ENCODE results near the gene RALGAPA1.
"Not testable (repeated sequence)": the region's sequence is repeated elsewhere in the genome, so short reads cannot be mapped to it uniquely, and the experiment has no call there.

The RALGAPA1 gene

DNA sequence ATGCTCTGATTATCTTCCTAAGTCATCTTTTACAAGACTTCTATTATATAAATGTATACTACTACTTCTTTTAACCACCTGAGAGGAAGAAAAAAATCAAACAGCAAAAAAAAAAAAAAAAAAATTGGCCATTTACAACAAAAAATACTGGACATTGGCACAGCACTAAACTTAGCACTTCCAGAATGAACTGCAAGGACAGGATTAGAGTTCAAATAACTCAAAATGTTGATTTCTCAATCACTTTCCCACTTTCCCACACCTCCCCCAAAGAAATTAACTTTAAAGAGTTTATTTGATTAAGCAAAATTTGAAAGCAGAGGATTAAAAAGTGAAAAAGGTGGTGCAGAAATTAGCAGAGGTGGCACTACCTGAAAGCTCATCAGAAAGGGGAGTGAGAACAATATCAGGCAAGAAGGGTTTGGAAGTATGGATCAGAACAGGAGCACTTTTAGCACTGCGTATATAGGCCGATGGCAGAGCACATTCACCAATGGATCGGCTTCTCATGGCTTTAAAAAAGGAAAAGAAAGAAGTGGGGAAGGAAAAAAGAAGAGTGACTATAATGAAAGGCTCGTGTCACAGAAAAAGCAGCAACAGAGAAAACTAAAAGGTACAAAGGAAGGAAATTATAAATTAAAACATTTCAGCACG lies 109.2 kb downstream of the RALGAPA1 start:
- DNase-seq (ENCODE audit: low read depth in 2 of 2) = no peak

GRCh38 chr14:35696575-35696974 lies 112.5 kb downstream of the RALGAPA1 start:
- DNase-seq (ENCODE audit: low read depth in 2 of 2) = no peak

DNA sequence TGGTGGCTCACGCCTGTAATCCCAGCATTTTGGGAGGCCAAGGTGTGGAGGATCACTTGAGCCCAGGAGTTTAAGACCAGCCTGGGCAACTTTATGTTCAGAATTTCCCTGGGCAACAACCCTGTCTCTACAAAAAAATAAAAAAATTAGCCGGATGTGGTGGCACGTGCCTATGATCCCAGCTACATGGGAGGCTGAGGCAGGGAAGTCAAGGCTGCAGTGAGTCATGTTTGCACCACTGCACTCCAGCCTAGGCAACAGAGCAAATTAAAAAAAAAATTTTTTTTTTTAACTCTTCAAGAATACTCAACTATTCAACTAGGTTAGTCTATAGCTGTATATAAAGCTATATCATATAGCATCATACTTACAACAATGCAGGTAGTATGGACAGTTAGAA lies 113.0 kb downstream of the RALGAPA1 start:
- no peak for DNase-seq (ENCODE audit: low read depth in 2 of 2)

DNA sequence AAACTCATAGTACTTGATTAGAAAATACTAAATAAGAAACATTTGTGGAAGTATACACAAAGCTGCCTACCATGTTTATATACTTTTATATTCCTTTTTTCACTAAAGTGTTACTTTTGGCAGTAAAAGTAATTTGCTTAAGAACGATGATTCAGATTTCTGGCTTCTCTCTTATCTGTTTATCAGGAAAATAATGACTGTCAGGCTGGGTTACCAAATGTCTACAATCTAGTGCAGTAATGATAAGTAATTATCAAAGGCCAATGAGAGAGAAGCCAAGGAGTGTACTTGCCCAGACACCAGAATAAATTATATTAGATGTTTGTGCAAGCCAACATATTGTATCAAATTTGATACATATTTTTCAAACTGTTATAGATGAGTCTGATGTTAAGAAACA lies 113.4 kb downstream of the RALGAPA1 start:
- DNase-seq (ENCODE audit: low read depth in 2 of 2) = no peak

DNA sequence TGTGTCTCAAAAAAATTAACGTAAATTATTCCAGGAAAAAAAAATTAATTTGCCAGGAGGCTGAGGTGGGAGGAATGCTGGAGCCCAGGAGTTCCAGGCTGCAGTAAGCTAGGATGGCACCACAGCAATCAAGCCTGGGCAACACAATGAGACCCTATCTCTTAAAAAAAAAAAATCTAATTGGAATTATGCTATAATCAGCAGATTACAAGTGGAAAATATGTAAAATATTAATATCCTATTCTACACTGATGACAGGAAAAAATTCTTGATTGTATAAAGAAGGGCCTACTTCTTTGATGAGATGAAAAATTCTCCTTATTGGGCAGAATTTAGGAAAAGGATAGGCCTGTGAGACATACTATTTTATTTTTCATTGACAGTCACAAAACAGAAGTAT lies 114.0 kb downstream of the RALGAPA1 start:
- no peak for DNase-seq (ENCODE audit: low read depth in 2 of 2)

- DNase-seq (ENCODE audit: low read depth in 2 of 2) = no peak
Observed at GRCh38 chr14:35689000-35689460, 120.1 kb downstream of the RALGAPA1 start.

DNA sequence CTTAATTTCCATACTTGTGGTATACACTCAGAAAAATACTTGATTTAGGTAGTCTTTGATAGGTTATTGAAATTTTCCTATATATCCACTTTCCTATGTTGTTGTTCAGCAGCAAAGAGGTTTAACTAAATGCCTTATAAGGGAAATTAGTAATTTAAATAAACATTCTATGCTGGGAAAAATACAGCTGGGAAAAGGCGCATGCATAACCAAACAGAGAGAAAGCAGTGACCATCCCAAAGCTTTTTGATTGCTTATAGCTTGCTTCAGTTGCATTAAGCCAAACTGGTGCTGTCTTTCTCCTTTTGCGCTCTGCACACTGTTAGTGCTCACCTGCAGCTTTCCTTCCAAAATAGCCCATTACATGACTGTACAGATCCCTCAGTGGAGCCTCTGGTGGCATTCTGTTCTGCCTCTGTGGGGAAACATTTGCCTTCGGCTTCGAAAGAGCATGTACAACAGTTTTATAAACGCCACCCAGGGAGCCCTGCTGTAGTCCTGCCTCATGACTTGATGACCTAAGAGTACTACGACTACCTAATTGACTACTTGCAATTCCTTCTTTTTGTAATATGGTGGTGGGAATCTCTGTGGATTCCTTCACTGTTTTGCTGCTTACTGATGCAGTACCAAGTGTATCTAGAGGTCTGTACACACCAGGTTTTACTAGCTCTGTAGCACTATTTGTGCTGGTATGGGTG lies 120.8 kb downstream of the RALGAPA1 start:
- DNase-seq (ENCODE audit: low read depth in 2 of 2) = no peak

GRCh38 chr14:35687335-35687939 lies 121.7 kb downstream of the RALGAPA1 start:
- DNase-seq (ENCODE audit: low read depth in 2 of 2) = no peak

GRCh38 chr14:35683688-35684087 lies 125.4 kb downstream of the RALGAPA1 start:
- DNase-seq (ENCODE audit: low read depth in 2 of 2) = not testable (repeated sequence)

GRCh38 chr14:35682802-35683201 lies 126.3 kb downstream of the RALGAPA1 start:
- DNase-seq (ENCODE audit: low read depth in 2 of 2) = no peak

DNA sequence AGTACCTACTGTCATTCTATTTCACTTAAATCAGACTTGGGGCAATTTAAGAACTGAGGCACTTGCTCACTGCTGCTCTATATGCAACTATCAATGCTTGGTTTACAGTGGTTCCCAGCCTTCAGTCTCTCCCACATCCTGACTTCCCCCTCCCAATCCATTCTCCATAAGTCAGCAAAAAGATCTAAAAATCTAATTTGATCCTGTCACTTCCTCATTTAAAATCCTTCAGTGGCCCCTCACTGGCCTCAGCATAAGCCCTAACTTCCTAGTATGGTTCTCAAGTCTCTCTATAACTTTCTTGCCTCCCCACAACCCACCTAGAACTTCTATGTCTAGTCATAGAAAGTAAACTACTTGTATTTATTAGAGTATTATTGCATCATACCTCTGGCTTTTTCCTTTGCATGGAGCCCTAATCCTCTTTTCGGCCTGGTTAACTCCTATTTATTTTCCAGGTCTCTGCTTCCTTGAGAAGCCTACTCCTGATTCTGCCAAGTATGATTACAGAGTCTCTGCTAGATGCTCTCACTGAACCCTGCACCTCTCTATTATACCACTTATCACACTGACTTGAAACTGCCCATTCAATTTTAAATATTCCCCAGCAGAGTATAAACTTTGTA lies 130.6 kb downstream of the RALGAPA1 start:
- DNase-seq (ENCODE audit: low read depth in 2 of 2) = no peak

DNA sequence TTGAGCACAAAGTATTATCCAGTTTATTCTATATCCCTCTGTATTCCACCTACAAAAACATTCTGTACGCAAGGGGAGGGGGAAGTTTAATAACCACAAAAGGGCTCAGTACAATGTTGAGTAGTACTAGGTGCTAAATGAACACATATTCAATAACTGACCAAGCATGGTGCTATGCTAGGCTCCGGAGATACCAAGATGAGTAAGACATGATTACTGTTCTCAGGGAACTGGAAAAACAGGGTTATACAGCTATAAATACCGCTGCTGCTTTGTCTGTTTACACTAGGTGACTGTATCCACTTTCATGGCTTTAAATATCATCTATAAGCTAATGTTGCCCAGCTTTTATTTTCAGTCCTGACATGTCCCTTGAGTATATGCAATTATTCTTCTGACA lies 139.3 kb downstream of the RALGAPA1 start:
- no peak for DNase-seq (ENCODE audit: low read depth in 2 of 2)

- DNase-seq (ENCODE audit: low read depth in 2 of 2) = no peak
Observed at GRCh38 chr14:35666429-35667043, 142.6 kb downstream of the RALGAPA1 start.

- no peak for DNase-seq (ENCODE audit: low read depth in 2 of 2)
Observed at GRCh38 chr14:35661875-35662274, 147.2 kb downstream of the RALGAPA1 start.

- no peak for DNase-seq (ENCODE audit: low read depth in 2 of 2)
Observed at GRCh38 chr14:35653045-35653444, 156.1 kb downstream of the RALGAPA1 start.

DNA sequence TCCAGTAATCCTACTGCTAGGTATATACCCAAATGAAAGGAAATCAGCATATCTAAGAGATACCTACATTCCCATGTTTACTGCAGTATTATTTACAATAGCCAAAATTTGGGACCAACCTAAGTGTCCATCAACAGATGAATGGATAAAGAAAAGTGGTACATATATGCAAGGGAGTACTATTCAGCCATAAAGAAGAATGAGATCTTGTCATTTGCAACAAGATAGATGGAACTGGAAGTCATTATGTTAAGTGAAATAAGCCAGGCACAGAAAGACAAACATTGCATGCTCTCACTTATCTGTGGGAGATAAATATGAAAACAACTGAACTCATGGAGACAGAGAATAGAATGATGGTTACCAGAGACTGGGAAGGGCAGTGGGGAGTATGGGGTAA lies 165.6 kb downstream of the RALGAPA1 start:
- DNase-seq (ENCODE audit: low read depth in 2 of 2) = no peak

DNA sequence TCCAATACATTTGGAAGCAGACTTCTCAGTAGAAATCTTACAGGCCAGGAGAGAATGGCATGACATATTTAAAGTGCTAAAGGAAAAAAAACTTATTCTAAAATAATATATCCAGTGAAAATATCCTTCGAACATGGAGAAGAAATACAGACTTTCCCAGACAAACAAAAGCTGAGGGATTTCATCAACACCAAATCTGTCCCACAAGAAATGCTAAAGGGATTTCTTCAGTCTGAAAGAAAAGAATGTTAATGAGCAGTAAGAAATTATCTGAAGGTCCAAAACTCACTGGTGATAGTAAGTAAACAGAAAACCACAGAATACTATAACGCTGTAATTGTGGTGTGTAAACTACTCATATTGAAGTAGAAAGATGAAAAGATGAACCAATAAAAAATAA lies 171.2 kb downstream of the RALGAPA1 start:
- DNase-seq (ENCODE audit: low read depth in 2 of 2) = no peak

GRCh38 chr14:35637269-35637668 lies 171.8 kb downstream of the RALGAPA1 start:
- no peak for DNase-seq (ENCODE audit: low read depth in 2 of 2)

DNA sequence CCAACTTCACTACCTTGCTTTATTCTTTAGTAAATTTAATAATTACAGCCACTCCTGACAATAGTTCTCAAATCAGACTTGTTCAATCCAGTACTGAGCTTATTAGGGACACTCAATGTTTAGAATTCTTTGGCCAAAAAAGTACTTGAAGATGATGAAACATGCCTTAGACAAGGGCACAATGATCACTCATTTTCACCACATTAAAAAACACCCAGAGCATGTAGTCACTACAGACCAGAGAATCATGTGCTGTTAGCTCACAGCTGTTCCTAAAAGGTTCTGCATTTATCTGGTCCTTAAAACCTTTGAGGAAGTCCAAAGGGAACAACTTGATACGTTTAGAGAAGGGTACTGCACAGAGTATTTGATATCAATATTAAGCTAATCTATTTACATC lies 176.4 kb downstream of the RALGAPA1 start:
- DNase-seq (ENCODE audit: low read depth in 2 of 2) = no peak

GRCh38 chr14:35632271-35632670 lies 176.8 kb downstream of the RALGAPA1 start:
- DNase-seq (ENCODE audit: low read depth in 2 of 2) = no peak

DNA sequence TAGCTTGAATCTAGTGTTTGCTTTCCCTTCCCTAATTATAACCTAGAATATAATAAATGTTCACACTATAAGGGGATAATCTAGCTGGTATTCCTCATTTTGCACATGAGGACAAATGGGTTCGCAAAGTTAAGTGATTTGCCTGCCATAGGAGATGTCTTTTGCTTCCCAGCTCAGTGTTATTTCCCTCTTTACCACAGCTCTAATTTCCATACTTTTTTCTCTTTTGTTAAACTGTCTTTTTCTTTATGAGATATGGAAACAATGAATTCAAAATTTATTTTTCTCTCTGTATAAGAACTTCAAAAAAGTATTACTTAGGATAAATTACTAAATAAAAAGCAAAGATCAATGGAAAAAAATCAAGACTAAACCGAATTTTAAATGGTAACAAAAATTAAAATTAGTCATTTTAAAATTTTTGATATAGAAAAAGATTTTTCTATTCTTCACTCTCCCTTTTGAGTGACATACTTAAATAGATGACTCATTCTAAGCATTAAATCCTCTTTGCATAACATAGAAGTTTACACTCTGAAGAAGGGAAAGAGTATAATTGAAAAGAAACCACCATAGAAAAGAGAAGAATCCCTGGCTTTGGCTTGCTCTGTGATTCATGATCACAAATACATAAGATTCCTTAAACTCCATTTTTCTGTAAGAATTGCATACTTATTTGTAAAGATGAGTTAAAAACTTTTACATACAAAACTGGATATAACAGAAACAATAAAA lies 177.9 kb downstream of the RALGAPA1 start:
- DNase-seq (ENCODE audit: low read depth in 2 of 2) = no peak

DNA sequence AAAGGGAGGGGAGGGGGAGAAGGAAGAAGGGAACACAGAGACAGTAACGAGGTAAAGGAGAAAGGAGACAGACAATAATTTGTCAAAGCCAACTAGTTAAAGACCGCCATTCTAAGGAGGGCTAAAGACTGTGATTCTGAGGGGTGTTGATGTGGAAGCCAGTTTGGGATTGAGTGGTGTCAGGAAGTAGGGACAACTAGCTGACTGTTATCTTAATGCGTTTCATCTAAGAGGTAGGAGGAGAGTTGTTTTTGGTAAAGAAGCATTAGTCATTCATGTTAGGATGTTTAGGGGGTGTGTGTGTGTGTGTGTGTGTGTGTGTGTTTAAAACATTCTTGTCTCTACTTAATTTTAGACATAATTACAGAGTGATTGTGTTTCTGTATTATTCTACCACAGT lies 180.1 kb downstream of the RALGAPA1 start:
- DNase-seq (ENCODE audit: low read depth in 2 of 2) = no peak
